GM19035 (cell line): ENCODE data around the gene SEC24D.

Experiments
- ATAC-seq: cut with Tn5 transposase; IDR thresholded peaks from one replicate; pipeline ENCODE4 v1.9.1; 2021; ENCODE audit not compliant: unreplicated experiment

SEC24D gene

GRCh38 chr4:118729287-118730286 lies 106.3 kb downstream of the SEC24D start:
- ATAC-seq = no peak

GRCh38 chr4:118727360-118727759 lies 108.6 kb downstream of the SEC24D start:
- ATAC-seq = no peak

GRCh38 chr4:118723369-118723768 lies 112.6 kb downstream of the SEC24D start:
- ATAC-seq = no peak

- ATAC-seq = no peak
Observed at GRCh38 chr4:118721752-118722151, 114.2 kb downstream of the SEC24D start.

- ATAC-seq = no peak
Observed at GRCh38 chr4:118718511-118719170, 117.3 kb downstream of the SEC24D start.

- no peak for ATAC-seq
Observed at GRCh38 chr4:118716304-118716703, 119.6 kb downstream of the SEC24D start.

GRCh38 chr4:118714682-118715081 lies 121.2 kb downstream of the SEC24D start:
- no peak for ATAC-seq

- no peak for ATAC-seq
Observed at GRCh38 chr4:118712872-118713271, 123.1 kb downstream of the SEC24D start.

- ATAC-seq = no peak
Observed at GRCh38 chr4:118711052-118711451, 124.9 kb downstream of the SEC24D start.

- no peak for ATAC-seq
Observed at GRCh38 chr4:118703118-118703517, 132.8 kb downstream of the SEC24D start.

GRCh38 chr4:118684873-118685811 lies 150.8 kb downstream of the SEC24D start, which contains the start of gene METTL14:
Gene METTL14 (plus strand): TSS chr4:118685392. CDS start chr4:118685535, 143 bp downstream.
- peak; percentile 100 for ATAC-seq

GRCh38 chr4:118683513-118683912 lies 152.4 kb downstream of the SEC24D start:
- no peak for ATAC-seq

GRCh38 chr4:118682928-118683327 lies 153.0 kb downstream of the SEC24D start:
- ATAC-seq = no peak

- ATAC-seq = no peak
Observed at GRCh38 chr4:118680808-118681207, 155.1 kb downstream of the SEC24D start.

GRCh38 chr4:118676128-118676527 lies 159.8 kb downstream of the SEC24D start:
- ATAC-seq = no peak
